ENCODE measurements around the gene IL24.
"Not testable (repeated sequence)": the region's sequence is repeated elsewhere in the genome, so short reads cannot be mapped to it uniquely, and the experiment has no call there.

Gene IL24, protein sequence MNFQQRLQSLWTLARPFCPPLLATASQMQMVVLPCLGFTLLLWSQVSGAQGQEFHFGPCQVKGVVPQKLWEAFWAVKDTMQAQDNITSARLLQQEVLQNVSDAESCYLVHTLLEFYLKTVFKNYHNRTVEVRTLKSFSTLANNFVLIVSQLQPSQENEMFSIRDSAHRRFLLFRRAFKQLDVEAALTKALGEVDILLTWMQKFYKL

DNA sequence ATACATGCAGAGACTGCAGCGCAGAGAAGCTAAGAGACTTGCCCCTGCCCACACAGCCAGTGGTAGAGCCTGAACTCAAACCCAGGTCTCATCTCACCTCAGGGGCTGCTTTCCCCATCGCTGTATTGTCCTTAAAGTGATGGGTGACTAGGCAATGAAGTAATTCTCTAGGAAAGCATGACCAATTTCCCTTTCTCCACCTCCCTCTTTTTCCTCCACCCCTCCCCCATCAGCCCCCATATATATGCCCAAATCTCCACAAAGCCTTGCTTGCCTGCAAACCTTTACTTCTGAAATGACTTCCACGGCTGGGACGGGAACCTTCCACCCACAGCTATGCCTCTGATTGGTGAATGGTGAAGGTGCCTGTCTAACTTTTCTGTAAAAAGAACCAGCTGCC, at the start of gene IL24:
Gene IL24, plus strand, starts transcription at position 269 of the 400 bp plus-strand sequence. CDS start 390 bp downstream, outside the sequence.
- DNase-seq: no peak

DNA sequence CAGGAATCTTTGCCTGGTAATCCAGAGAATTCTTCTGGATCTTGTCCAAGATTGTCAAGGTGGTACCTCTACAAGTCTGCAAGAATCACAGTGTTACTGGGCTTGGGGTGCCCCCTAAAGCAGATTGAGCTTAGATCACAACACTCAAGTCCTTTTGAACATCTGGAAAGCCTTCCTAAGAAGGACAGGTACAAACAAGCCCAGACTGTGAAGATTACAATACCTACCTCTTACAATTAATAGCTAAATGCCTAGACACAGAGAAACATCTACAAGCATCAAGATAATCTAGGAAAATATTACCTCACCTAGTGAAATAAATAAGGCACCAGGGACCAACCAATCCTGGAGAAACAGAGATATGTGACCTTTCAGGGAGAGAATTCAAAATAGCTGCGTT, 49.3 kb upstream of the IL24 start:
- no peak for DNase-seq

DNA sequence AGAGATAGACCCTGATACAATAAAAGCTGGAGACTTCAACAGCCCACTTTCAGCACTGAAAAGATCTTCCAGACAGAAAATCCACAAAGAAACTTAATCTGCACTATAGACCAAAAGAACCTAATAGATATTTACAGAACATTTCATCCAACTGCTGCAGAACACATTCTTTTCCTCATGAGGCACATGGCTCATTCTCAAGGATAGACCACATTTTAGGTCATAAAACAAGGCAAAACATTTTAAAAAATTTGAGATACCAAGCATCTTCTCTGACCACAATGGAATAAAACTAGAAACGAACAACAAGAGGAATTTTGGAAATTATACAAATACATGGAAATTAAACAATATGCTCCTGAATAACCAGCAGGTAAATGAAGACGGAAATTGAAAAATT, 46.8 kb upstream of the IL24 start:
- DNase-seq: no peak

DNA sequence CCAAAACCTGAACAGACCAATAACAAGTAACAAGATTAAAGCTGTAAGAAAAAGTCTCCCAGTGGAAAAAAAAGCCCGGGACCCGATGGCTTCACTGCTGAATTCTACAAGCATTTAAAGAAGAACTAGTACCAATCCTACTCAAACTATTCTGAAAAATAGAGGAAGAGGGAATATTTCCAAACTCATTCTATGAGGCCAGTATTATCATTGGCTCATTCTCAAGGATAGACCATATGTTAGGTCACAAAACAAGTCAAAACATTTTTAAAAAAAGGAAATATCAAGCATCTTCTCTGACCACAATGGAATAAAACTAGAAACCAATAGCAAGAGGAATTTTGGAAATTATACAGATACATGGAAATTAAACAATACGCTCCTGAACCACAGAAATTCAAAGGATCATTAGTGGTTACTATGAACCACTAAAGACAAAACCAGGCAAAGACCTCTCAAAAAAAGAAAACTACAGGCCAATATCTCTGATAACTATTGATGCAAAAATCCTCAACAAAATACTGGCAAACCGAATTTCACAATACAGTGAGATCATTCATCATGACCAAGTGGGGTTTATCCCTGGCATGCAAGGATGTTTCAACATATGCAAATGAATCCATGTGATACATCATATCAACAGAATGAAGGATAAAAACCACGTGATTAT, 45.8 kb upstream of the IL24 start:
- peak; percentile 58 for DNase-seq

DNA sequence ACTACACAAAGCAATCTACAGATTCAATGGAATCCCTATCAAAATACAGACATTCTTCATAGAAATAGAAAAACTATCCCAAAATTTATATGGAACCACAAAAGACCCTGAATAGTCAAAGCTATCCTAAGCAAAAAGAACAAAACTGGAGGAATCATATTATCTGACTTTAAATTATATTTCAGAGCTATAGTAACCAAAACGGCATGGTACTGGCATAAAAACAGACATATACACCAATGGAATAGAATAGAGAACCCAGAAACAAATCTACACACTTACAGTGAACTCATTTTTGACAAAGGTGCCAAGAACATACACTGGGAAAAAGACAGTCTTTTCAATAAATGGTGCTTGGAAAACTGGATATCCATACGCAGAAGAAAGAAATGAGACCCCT, 44.6 kb upstream of the IL24 start:
- DNase-seq: not testable (repeated sequence)

DNA sequence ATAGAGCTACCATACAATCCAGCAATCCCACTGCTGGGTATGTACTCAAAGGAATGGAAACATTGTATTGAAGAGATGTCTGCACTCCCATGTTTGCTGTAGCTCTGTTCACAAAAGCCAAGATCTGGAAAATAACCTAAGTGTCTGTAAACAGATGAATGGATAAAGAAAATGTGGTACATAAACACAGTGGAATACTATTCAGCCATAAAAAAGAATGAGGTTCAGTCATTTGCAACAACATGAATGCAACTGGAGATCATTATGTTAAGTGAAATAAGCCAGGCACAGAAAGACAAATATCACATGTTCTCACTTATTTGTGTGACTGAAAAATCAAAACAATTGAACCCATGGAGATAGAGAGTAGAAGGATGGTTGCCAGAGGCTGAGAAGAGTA, 43.5 kb upstream of the IL24 start:
- not testable (repeated sequence) for DNase-seq

DNA sequence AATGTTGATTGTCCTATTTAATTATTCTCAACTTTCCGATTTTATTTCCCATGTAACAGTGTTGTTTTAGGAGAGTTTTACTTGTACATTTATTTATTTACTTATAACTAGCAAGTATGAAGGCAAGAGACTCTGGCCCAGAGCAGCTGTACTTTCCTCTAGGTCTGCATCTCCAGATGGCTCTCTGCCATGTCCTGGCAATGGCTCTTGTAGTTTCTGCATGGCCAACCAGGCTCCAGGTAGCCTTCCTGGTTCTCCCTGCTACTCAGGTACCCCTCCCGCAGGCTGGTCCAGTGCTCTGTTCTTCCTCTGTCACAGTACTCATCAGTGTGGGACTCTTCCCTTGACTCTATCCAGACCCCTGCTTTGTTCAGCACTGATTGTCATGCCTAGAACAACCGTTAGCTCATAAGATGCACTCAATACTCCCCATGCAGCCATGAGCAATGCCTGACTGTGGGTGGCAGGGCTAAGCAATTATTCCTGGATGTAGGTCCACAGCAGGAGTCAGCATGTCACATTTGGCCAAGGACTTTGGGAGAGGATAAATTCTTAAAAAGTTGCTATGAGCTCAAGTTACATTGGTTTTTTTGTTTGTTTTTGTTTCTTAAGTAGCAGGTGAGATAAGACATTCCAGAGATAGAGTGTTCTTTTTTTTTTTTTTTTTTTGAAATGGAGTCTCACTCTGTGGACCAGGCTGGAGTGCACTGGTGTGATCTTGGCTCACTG, 42.7 kb upstream of the IL24 start:
- no peak for DNase-seq

DNA sequence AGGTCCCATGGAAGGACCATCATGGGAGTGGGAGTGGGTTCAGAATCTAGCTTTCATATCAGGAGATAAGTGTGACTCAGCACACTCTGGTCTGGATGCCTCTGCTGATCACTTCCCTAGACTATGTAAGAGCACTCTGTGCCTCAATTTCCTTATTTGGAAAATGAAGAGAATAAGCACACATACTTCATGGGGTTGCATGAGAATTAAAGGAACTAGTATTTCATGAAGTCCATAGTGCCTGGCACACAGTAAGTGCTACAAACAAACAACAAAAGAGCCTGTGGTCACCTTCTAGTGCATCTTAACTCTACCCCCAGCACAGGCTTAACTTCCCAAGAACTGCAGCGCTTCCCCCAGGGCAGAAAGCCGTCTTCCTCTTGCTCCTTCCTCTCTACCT, 41.4 kb upstream of the IL24 start:
- no peak for DNase-seq

DNA sequence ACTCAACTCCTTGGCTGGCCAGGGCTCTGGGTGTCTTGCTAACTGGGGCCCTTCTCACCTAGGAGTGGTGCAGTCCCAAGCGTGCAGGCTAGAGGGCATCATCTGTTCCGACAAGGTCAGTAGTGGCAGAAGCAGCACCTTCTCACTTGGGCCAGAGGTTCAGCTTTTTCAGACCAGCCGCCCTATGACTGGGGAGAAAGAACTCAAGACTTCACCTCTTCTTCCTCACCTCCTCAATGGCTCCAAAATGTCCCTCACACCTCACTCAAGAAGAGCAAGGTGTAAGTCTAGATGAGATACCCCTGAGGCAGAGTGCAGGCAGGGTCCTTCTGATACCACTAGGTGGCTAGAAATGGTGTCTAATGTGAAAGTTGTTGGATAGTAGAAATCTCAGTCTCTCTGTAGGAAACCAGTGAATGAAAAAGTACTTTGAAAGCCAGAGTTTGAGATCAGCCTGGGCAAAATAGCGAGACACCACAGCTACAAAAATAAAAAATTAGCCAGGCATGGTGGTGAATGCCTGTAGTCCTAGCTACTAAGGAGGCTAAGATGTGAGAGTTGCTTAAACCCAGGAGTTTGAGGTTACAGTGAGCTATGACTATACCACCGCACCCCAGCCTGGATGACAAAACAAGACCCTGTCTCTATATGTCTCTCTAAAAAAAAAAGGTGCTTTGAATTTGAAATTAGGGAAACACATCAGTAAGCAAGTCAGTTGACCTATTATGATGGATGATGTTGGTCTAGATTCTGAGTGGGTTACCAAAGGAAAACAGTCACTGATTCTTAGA, 40.4 kb upstream of the IL24 start:
- DNase-seq: no peak

DNA sequence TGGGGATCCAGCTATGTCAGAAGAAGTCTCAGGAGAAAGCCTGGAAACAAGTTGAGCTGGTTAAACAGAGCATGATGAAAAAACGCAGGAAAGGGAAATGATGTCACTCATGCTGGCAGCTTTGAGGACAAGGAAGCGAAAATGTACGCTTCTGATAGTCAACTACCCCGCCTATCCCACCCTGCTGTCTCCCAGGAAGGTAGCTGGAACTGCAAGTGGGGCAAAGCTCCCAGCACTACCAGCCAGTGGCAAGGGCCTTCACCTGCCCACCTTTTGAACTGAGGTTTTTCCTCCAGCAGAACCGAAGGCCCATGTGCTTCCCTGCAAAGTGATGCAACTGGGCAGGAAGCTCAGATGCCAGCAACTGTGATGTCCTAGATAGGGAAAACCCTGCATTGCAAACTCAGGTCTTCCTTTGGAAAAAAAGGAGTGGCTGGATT, 38.1 kb upstream of the IL24 start:
- DNase-seq: no peak

DNA sequence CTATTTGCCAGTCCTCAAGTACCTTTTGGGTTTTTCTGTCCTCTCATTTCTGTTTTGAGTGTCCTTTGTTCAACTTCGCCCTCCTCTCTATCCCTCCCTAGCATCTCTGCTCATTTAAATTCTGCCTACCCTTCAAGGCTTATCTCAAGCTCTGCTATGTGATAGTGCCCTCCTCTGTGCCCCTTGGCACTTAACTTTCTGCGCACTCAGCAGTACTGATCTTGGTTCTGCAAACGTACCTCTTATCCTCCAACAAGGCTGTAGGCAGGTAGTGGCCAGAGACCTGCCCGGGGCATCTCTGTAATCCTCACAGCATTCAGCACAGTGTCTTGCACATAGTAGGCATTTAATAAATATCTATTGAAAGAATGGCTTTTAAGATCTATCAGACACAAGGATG, 37.1 kb upstream of the IL24 start:
- no peak for DNase-seq

DNA sequence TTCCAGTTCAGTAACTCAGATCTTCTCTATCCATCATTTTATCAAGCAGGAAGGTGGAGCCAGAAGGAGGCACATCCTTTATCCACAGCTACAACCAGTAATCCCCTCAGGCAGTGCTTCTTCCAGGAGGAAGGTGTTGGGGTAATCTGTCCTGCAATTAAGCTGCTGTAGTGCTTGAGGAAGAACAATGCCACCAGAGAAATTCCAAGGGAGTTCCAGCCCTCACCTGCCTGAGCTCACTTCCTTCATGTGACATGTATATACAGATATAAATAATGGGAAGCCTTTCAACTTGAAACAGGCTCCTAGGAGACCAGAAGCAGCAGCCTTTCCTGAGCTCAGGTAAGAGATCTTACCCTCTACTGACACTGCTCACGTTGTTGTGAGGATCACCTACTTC, 34.0 kb upstream of the IL24 start:
- DNase-seq: no peak

DNA sequence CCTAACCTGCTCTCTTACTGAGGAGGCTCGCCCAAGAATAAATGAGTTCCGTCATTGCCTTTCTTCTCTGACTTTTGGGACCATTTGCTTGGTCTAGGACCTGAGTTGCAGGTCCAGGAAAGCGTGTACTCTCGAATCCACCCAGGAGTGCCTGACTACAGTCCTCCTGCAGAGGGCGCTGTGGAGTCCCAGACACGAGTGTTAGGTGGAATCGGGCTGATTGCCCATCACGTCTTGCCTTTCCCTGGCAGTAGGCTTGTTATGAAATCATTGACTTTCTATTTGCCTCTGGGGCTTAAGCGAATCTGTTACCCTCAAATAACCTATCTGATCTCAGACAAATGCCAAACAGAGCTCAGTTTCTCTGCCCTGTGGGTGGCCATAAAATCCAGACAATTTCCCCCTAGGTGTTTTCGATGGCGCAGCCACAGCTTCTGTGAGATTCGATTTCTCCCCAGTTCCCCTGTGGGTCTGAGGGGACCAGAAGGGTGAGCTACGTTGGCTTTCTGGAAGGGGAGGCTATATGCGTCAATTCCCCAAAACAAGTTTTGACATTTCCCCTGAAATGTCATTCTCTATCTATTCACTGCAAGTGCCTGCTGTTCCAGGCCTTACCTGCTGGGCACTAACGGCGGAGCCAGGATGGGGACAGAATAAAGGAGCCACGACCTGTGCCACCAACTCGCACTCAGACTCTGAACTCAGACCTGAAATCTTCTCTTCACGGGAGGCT, 32.1 kb upstream of the IL24 start, which contains the start of gene IL20:
Gene IL20, plus strand, starts transcription at position 685 of the 733 bp plus-strand sequence. CDS start 230 bp downstream, outside the sequence.
- DNase-seq: peak; percentile 86

DNA sequence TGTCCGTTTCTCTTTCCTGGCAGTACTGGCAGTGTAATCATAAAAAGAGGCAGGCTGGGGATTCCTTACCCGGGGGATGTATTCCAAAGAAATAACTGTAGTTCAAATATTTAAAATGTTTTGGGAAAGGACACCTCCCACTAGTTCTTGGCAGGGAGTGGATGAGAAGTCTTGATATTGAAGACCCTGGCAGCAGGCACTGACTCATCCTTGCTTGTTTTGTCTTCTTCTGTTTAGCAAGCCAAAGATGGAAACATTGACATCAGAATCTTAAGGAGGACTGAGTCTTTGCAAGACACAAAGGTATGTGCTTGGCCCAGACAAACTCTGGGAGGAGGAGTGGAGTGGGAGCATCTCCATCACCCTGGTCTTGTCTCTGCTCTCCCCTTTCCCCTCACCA, 31.2 kb upstream of the IL24 start:
- DNase-seq: peak; percentile 22

DNA sequence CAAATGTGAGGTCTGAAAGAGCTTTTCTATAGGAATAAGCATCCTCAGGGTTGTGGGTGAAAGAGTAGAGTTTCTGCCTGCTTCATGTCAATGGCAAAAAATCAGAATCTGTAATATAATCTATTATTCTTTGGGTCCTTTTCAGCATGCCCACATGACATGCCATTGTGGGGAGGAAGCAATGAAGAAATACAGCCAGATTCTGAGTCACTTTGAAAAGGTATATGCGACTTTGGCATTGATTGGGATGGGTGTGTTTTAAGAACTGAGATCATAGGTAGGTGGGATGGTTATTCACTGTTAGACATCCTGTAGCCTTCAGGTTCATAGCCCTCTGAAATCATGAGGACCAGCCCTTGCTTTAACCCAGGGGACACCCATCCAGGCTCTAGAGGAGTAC, 30.0 kb upstream of the IL24 start:
- no peak for DNase-seq

DNA sequence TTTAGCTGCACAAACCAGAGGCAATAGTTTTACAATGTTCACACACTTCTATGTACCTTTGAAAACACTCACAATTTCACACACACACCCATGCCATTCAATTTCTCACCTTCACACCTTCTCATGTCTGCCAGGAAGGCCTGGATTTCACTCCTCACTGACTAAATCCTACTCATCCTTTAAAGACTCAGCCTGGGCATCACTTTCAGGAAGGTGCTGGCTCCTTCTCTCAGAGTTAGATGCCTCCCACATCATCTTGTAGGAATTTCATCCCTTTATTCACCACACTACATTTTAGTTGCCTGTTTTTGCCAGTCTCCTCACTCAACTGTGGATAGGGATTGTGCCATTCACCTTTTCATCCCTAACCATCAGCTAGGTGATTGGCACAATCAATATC, 29.5 kb upstream of the IL24 start:
- no peak for DNase-seq

DNA sequence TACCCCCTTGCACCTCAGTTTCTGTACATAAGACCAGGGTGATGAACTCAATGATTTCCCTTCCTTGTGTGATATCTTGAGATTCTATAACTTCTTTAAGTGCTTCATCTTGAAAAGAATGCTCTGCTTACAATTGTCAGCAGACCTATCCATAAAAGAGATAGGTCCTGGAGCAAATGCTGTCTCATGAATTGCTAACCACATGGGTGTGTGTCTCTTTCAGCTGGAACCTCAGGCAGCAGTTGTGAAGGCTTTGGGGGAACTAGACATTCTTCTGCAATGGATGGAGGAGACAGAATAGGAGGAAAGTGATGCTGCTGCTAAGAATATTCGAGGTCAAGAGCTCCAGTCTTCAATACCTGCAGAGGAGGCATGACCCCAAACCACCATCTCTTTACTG, 29.0 kb upstream of the IL24 start:
- no peak for DNase-seq

DNA sequence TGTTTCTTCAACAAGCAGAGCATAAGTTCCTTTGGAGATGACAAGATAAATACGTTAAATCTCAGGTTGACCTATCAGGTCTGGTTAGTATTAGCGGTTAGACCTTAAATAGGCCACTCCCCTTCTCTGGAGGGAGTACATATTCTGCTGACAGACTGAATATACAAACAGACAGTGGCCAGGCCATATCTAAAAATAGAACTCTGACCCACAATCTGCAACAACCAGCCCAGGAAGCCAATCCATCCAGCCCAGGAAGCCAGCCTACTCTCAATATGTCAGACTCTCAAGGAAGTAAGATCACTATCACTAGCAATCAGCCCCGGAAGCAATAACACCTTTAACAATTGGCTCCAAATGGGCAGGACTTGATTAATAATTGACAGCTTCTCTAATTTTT, 25.1 kb upstream of the IL24 start:
- DNase-seq: no peak

DNA sequence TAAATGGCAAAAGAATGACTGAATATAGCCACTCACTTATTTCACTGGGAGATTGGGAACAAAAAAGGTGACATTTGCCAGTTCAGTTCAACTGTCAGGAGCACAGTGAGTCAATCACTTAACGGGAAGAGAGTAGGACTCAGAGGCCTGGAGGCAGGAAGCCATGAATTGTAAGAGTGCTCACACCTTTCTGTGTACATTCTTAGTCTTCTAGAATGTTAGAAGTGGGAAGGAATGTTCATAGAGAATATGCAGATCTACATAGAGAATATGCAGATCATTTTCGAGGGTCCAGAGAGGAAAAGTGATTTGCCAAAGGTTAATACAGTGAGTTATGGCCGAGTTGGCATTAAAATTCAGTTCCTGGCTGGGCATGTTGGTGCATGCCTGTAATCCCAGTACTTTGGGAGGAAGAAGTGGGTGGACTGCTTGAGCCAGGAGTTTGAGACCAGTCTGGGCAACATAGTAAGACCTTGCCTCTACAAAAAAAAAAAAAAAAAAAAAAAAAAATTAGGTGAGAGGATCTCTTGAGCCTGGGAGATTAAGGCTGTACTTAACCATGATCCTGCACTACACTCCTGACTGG, 23.5 kb upstream of the IL24 start:
- DNase-seq: no peak

DNA sequence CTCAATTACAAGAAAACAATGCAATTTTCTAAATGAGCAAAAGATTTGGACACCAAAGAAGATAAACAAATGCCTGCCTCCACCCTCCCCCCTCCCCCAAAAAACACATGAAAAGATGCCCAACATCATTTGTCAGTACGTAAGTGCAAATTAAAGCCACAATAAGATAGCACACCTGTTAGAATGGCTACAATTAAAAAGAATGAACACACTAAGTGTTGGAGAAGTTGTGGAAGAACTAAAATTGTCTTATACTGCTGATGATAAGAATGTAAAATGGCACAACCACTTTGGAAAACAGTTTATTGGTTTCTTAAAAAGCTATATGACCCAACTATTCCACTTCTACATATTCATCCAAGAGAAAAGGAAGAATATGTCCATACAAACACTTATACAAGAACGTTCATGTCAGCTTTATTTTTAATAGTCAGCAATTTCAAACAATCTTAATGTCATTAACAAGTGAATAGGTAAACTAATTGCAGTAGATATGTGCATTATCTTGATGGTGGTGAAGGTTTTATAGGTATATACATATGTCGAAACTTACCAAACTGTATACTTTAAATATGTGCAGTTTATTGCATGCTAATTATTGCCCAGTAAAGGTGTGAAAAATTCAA, 21.4 kb upstream of the IL24 start:
- DNase-seq: no peak

DNA sequence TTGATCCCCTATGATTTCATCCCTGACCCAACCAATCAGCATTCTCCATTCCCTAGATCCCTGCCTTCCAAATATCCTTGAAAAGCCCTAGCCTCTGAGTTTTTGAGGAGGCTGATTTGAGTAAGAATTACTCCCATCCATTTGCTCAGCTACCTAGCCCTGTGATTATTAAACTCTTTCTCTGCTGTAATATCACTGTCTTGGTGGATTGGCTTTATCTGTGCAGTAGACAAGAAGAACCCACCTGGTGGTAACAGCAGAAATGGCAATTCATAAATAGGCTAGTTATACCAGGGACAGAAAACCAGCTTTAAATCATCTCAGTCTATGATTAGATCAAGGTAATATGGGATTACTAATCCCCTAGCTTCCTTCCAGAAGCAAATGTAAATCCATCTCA, 18.8 kb upstream of the IL24 start:
- DNase-seq: no peak

DNA sequence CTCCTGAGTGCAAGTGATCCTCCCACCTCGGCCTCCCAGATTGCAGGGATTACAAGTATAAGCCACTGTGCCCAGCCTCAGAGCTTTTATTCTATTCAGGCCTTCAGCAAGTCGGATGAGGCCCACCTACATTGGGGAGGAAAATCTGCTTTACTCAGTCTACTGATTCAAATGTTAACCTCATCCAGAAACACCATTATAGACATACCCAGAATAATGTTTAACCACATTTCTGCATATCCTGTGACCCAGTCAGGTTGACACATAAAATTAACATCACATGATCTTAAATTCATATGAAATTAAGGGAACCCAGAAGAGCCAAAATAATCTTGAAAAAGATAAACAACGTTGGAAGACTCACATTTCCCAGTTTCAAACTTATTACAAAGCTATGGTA, 16.9 kb upstream of the IL24 start:
- no peak for DNase-seq
